Left hindlimb (tissue), 1 donor: ENCODE results near the gene LCA5.
"Not testable (repeated sequence)": the region's sequence is repeated elsewhere in the genome, so short reads cannot be mapped to it uniquely, and the experiment has no call there.

Experiments
- DNase-seq: peaks from one replicate; pipeline ENCODE4 v3.0.0-alpha.2; 2018

Gene LCA5

DNA sequence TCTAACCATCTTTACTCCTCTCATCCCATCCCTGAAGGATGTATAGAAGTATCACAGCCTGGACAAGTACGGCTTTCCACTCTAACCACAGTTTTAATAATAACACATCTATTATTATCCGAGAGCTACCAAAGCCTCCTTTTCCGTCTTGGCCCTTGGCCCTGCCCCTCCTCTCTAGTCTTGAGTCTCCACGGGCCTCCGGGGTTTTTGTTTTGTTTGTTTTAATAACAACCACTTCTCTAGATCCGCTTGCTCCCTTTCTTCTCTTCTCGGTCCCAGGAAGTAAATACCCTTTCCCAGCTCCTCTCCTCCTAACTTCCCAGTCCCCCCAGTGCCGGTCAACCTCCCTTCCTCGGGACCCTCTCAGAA, 661 bp downstream of the LCA5 start:
- no peak for DNase-seq

DNA sequence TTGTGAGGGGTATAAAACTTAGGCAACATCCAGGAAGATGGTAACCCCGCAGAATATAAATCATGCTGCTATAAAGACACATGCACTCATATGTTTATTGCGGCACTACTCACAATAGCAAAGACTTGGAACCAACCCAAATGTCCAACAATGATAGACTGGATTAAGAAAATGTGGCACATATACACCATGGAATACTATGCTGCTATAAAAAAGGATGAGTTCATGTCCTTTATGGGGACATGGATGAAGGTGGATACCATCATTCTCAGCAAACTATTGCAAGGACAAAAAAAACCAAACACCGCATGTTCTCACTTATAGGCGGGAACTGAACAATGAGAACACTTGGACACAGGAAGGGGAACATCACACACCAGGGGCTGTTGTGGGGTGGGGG, 7.7 kb downstream of the LCA5 start:
- not testable (repeated sequence) for DNase-seq

DNA sequence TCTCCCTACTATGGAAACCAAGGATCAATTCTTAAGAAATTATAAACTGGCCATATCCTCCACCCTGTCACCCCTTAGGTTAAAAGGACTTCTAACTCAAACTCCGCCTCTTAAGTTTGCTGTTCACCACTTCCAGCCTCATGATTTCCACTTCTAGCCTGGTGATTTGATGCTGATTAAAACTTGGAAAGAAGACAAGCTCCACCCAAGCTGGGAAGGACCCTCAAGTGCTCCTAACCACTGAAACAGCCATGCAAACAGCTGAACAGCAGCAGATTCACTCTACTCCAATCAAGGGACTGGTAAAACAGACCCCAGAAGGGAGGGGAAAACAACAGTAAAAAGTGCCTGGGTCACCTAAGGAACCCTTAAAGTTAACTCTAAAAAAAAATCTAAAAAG, 10.3 kb downstream of the LCA5 start:
- no peak for DNase-seq

DNA sequence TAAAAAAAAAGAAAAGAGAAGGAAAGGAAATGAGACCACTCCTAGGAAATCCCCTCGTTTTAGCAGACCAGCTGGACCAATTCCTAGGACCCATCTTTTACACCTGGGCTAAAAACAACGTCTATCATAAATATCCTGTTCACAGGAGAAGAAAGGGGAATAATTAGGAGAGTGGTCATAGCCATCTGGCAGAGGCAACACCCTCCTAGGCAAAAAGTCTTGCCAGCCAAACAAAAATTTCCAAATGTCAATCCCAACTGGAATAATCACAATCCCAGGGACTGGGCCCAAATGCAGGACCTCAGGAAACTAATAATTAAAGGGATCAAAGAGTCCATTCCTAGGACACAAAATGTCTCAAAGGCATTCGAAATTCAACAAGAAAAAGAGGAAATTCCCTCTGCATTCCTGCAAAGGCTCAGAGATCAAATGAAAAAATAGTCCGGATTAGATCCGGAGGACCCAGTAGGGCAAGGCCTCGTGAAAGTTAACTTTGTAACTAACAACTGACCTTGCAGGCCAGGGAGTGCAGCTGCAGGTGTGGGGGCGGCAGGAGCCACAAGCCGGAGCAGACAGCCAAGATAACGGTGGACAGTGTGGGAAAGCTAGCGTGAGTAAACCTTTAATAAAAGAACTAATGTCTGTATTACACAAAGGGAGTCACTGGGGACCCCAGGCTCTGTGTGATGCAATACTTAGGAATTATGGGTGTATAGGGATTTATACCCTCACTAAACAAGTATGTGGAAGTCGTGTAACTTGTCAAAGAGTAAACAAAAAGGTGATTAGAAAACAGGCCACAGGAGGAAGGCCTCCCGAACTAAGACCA, 11.7 kb downstream of the LCA5 start:
- DNase-seq: no peak

DNA sequence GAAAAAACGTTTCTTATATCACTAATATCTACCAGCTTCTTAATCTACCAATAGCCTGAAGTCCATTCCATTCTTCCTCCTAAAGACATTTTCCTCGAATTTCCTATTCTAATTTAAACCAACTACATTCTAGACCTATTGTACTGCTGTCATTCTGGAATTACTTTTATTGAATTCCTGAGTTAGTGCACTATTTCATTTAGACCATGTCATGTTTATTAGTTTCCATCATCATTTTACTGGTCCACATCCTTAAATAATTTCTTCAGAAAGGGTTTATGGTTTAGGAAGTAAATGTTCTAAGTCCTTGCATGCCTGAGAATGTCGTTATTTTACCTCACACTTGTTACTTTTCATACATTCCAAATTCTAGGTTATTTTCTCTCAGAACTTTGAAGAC, 13.2 kb downstream of the LCA5 start:
- no peak for DNase-seq

DNA sequence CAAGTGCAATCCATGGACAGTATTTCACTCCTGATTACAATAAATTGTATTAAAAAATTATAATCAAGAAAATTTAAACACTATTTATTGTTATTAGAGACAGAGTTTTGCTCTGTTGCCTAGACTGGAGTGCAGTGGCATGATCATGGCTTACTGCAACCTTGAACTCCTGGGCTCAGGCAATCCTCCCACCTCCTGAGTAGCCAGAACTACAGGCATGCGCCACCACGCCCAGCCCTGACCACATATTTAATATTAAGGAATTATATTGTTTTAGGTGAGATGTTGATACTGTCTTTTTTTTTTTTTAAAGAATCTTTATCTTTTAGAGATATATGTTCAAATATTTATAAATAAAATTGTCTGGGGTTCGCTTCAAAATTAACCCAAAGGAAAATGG, 14.6 kb downstream of the LCA5 start:
- DNase-seq: no peak

DNA sequence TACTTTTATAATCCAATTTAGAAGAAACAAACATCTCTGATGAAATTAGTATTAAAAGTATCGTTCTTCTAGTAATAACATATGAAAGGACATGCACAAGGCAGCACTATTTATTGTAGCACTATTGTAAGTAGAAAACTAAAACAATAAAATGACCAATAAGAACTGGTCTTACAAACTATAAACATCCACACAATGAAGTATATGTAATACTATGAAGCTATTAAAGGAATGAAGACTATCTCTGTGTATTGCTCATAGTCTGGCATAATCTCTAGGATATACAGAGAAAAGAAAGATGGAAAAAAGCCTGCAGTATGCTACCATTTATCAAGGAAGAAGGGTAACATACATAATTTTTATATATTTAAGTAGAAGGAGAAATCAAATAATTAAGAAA, 16.7 kb downstream of the LCA5 start:
- DNase-seq: no peak

DNA sequence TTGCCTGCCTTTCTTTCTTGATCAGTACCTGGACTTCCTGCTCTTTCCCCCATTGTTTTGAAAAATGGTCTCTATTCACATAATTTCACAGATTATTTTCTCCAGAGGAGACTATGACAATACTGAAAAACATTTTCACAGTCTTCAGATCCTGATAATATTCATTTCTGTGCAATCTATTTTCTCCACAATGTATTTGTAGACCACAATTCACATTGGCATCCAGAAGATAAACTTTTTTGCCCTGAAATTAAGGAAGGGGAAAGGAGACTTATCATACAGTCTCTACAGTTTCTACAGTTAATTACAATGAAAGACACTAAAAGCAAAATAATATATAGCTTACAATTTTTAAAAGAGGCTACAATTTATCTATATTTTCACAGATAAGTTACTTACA, 18.4 kb downstream of the LCA5 start:
- DNase-seq: no peak

DNA sequence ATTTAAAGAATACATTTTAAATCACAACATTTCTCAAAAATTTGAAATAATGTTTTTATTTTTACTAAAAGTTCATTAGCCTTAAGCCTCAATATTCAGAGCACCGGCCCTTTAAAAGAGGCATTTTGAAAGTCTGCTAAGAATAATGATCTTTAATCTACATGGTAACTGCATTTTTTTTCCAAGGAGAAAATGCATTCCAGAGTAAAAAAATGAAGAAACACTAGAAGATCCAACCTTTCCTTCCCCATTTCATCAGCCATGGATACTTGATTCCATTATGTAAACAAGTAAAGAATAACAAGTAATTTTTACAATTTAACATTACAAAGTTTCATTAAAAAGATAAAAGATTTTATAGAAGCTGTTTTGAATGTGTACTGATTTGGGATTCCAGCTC, 21.8 kb downstream of the LCA5 start:
- no peak for DNase-seq

DNA sequence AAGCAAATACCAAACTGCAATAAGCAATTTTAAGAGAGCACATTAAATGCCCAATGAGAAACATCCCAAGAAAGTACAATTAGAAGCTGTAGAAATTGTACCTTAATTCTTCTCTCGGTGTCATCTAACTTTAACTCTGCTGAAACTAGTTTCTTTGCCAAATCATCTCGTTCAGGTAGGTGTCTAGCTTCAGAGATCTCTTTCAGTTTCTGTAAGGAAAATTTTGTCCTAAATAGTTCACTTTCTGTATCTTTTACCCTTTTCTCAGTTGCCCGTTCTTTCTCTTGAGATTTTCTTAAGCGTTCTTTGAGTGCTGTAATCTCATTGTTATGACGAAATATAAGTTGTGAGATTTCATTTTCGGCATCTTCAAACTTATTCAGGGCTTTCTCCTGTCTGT, 24.1 kb downstream of the LCA5 start:
- no peak for DNase-seq

DNA sequence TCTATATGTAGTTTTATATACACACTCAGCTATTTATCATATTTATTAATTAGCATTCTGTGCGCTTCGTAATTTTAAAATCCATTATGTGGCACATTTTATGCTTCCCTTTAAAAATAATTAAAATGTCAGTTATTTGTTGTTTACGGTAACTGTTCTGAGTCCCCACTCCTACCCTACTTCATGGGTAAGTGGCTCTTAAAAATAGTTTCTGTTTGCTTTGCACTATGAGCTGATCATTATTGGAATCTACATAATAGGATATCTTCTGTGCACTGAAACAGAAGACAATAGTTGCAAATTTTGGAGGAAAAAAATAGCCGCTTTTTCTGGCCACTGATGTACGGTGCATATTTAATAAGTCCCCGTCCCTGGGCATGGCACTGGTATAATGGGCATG, 25.2 kb downstream of the LCA5 start:
- DNase-seq: no peak

DNA sequence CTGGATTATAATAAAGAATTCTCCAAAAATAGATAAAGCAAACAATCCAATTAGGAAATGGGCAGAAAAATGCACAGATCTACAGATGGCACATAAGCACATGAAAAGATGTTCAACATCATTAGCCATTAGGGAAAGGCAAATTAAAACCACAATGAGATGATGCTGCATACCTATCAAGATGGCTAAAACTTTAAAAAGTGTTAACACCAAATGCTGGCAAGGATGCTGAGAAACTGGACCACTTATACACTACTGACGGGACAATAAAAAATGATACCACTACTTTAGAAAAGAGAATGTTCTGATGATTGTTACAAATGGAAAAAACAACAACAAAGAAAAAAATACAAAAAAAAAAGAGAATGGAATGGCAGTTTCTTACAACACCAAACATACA, 26.5 kb downstream of the LCA5 start:
- DNase-seq: no peak

DNA sequence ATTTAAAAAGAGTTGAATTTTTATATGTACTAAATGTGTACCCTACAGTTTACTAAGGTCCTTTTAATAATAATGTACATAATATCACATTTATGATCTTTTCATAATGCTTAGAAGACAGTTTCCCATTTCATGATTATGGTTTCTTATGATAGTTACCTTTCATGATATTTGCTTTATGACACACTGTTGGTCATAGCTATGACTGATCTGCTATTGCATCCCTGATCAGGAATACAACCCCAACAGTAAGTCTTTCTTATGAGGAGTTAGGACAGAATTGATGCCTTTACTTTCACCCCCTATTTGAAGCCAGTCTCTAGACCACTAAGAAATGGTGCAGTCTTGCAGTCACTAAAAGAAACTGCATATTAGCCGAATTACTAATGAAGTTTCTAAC, 31.0 kb downstream of the LCA5 start:
- DNase-seq: no peak

DNA sequence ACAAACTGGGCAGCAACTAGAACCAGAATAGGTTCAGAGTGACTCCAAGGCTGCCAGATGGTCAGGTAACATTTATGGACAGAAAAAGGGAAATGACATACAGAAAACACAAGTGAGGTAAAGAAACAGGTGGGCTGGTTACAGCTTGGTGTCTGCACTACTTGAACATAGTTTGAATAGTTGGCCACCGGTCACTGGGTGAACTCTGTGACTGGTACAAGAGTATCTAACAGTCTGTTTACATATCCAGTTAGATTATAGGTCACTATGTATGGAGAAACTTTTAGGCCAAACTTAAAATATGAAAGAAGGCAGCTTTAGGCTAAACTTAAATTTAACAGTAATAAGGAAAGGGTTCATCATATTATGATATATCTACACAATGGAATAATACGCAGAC, 32.9 kb downstream of the LCA5 start:
- DNase-seq: no peak

DNA sequence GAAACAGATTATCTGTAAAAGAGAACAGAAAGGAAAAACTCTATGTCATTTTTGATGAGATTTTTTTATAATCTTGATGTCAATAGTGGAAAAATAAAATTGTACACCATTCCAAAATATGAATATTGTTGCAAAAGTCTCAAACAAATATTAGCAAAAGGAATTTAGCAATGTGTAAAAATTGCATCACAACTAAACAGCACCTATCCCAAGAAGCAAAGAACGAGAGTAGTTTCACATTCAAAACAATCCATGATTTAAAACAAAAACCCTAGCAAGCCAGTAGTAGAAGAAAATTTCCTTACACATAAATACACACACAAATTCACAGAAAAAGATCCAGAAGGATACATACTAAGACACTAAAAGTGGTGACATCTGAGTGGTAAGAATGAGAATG, 38.4 kb downstream of the LCA5 start:
- DNase-seq: no peak

DNA sequence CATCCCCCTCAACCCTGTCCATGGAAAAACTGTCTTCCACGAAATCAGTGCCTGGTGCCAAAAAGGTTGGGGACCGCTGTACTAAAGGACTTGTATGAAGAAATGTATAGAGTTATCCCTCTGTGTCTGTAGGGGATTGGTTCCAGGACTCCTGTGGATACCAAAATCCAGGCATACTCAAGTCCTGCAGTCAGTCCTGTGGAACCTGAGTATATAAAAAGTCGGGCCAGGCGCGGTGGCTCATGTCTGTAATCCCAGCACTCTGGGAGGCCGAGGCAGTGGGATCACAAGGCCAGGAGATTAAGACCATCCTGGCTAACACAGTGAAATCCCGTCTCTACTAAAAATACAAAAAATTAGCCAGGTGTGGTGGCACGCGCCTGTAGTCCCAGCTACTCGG, 42.0 kb downstream of the LCA5 start:
- DNase-seq: no peak

DNA sequence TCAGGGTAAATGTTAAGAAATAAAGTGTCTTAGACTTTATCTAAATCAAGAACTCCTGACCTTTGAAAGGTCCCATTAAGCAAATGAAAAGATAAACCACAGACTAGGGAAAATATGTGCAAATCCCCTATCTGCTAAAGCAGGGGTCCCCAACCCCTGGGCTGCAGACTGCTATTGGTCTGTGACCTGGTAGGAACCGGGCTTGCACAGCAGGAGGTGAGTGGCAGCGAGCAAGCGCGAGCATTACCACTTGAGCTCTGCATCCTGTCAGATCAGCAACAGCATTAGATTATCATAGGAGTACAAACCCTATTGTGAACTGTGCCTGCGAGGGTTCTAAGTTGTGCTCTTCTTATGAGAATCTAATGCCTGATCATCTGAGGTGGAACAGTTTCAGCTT, 42.4 kb downstream of the LCA5 start:
- DNase-seq: no peak

DNA sequence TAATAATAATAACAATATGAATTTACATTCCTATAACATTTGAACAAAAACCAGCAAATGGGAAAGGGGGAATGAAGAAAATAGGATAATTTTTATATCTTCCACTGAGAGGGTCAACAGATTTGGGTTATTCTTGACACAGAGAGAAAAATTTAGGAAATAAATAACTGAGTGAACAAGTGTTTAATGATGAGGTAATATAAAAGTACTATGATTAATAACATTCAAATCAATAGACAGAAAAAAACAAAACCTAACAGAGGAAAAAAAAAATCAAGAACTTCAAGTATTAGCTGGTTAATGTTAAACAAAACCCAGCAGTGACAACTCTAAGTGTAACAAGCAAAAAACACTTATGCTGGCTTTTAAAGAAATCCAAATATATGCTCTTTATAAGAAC, 66.5 kb downstream of the LCA5 start:
- DNase-seq: no peak

DNA sequence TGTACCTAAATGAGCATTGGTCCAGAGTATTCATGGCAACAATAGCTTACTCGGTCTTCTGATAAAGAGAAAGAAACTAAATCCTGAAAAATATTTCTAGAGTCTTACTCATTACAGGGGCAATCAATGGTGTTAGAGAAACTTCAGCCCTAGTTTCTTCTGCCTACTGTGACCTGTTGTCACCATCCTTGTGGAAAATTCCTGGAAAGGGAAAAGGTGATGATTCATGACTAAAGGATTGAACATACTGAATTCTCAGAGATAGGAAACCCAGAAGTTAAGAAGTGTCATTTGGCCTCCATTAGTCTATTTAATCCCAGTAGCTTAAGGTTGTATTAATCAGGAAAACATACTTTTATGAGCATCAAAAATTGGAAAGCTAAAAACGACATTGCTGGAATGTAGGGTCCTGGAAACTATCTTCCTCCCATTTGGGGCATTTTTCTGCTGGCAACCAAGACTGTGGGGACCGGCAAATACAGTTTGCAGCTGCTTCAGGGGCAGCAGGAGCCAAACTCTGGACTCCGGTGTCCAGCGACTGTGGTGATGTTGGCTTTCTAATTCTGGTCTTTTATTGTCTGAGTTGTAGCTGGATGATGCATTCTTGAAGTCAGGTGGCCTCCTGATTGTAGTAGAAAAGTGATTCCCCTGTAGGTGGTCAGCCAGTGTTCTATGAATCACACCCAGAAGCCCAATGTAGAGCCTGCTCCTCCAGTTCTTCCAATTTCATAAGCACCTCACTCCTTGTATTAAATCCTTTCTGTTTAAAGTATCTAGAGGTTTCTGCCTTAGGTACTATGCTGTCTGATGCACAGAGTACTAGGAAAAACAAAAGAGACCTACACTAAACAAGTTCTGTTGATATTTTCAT, 67.6 kb downstream of the LCA5 start:
- DNase-seq: no peak

DNA sequence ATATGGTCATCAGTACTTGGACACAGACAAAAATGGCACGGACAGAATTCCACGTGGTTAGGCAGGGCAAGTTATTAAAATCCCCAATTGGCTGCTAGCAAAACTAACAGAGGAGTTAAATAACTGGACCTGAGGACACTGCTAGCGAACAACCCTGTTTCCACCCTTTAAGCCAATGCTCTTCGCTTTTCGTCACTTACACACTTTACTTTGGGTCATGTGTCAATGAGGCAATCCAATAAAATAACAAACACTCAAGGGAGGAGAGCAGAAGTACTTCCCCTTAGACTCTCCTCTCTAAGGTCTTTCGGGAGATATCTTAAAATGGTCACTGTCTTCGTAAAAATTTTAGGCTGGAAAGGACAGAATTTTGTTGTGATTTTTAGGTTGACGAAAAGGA, 68.6 kb downstream of the LCA5 start:
- no peak for DNase-seq

DNA sequence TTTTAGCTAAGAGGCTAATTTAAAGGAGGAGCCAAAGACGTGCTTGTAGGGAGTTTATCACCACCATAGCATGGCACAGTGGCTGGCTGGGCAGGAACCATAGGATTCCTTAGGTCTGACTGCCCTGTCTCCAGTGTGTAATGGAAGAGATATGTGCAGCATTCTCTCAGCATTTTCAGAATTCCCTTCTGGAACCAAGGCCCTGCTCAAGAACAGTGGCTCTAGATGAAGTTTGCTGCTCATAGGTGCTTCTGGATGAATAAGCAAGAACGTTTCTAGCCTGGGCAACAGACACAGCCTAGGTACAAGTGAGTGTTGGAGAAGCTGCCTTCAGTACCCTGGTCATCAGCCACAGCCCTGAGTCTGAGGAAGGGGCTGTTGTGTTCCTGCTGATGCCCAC, 69.1 kb downstream of the LCA5 start:
- no peak for DNase-seq

DNA sequence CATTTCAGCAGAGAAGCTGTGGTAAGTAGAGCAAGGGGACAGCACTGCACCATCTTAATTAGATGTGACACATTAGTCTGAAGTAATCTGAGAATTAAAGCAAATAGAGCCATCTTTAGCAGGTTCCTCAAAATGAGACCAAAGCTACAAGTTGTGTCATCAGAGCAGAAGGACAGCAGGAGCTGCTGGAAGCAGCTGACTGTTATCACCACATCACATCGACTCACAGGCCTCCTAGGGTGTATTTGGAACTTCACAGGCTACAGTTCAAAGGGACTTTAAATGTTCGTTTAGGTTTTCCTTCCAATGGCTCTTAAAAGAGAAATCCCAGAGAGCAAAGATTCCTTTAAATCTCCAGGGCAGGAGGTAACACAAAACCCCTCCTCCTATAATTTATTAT, 69.5 kb downstream of the LCA5 start:
- no peak for DNase-seq

DNA sequence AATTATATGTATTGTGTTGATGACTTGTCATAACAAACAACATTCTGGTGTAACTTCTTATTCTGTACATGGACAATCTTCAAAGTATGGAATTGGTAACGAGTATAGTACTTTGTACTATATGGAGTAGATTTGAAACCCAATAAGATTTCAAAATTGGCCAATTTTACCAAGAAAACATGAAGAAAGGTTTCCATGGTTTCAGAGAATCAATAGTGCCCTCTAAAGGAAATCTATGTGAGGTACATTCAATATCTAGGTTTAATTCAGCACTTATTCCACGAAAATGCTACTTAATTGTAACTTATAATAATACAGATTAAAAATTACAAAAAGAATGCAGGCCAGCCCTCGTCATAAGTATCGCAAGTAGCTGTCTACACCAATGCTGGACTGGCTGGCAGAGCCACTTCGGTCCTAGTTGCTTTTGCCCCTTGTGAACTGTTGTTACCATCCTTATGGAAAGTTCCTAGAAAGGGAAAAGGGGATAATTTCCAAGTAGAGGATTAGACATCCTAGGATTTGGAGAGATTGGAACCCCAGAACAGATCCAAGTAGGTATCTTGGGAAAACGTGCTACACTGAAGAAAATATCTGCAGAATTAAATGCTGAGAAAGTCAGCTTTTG, 70.9 kb downstream of the LCA5 start:
- DNase-seq: no peak

DNA sequence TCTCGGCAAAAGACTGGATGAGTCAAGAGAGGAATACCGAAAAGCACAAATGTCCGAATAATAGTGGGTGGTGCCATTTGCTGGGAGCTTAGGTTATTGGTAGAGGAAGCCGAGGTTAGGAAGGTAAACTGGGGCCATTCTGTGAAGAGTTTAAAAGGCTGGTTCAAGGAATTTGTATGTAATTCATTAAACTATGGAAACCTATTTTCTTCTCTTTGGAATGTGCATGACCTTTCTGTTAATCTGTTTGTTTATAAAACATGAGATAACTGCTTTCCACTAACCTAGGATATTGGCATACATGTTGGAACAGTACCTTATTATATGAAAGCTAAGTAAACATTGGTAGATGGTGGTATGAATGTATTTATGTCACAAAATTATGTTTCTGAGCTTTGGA, 71.8 kb downstream of the LCA5 start:
- no peak for DNase-seq
